ENCODE data around the gene ZBTB42.

The ZBTB42 gene

GRCh38 chr14:104782808-104783139 lies 18.1 kb upstream of the ZBTB42 start:
- no peak for DNase-seq (ENCODE audit: low read depth)

- DNase-seq (ENCODE audit: low read depth): no peak
These were observed 17.2 kb upstream of the ZBTB42 start for GRCh38 chr14:104783484-104784217.

GRCh38 chr14:104784218-104784568 lies 16.7 kb upstream of the ZBTB42 start:
- no peak for DNase-seq (ENCODE audit: low read depth)

- DNase-seq (ENCODE audit: low read depth): no peak
These were observed 15.8 kb upstream of the ZBTB42 start for GRCh38 chr14:104784846-104785707.

- DNase-seq (ENCODE audit: low read depth): no peak
These were observed 15.2 kb upstream of the ZBTB42 start for GRCh38 chr14:104785708-104786080.

GRCh38 chr14:104786091-104786586 lies 14.8 kb upstream of the ZBTB42 start:
- DNase-seq (ENCODE audit: low read depth): no peak

GRCh38 chr14:104786726-104787675 lies 13.9 kb upstream of the ZBTB42 start:
- DNase-seq (ENCODE audit: low read depth): no peak

- no peak for DNase-seq (ENCODE audit: low read depth)
These were observed 13.2 kb upstream of the ZBTB42 start for GRCh38 chr14:104787736-104788135.

GRCh38 chr14:104788161-104788818 lies 12.6 kb upstream of the ZBTB42 start:
- no peak for DNase-seq (ENCODE audit: low read depth)

GRCh38 chr14:104788873-104789663 lies 11.8 kb upstream of the ZBTB42 start:
- no peak for DNase-seq (ENCODE audit: low read depth)

GRCh38 chr14:104789752-104790743 lies 10.9 kb upstream of the ZBTB42 start:
- no peak for DNase-seq (ENCODE audit: low read depth)

GRCh38 chr14:104791425-104791824 lies 9.5 kb upstream of the ZBTB42 start:
- DNase-seq (ENCODE audit: low read depth): no peak

- DNase-seq (ENCODE audit: low read depth): no peak
These were observed 8.6 kb upstream of the ZBTB42 start for GRCh38 chr14:104792101-104792884.

- DNase-seq (ENCODE audit: low read depth): no peak
These were observed 7.8 kb upstream of the ZBTB42 start for GRCh38 chr14:104792945-104793702.

- DNase-seq (ENCODE audit: low read depth): no peak
These were observed 7.3 kb upstream of the ZBTB42 start for GRCh38 chr14:104793703-104793959.

GRCh38 chr14:104794099-104794498 lies 6.8 kb upstream of the ZBTB42 start:
- DNase-seq (ENCODE audit: low read depth): no peak

- DNase-seq (ENCODE audit: low read depth): no peak
These were observed 6.3 kb upstream of the ZBTB42 start for GRCh38 chr14:104794631-104794992.

GRCh38 chr14:104794993-104795780 lies 5.7 kb upstream of the ZBTB42 start, which contains the start of gene AKT1:
AKT1 (minus strand) TSS chr14:104795748; CDS start chr14:104792643, 3,105 bp downstream.
- no peak for DNase-seq (ENCODE audit: low read depth)

All from stimulated activated CD8-positive, alpha-beta memory T cell treated with anti-CD3 and anti-CD28 coated beads, Interleukin-12 subunit alpha, Interleukin-12 subunit beta, amount 100 ng/mL, for 4 hours (primary cell).